ENCODE measurements around the gene DHFR. TPM values are rescaled to one million over a fixed set of nuclear protein-coding genes. Genes with fewer than 3 reads are reported as not detected.

DHFR gene
- total RNA-seq, 4 donors from 2014 or later: 5.6 to 12.8 (median 11.5) TPM

- no peak overlapping the region for H3K4me3 ChIP-seq (replicated peaks in 1 of 3)
- H3K27ac ChIP-seq: no peak overlapping the region
- WGBS, 2 donors: 91 to 96% methylated on average over 1 of the region's 1 CpG
- H3K4me1 ChIP-seq: no peaks in the 10 kb centered on the region
- no peak for TF ChIP-seq POLR2A (IDR thresholded peaks at IDR 0.05)
- no peak for TF ChIP-seq CTCF (IDR thresholded peaks at IDR 0.05)
- no peaks in the 10 kb centered on the region for H3K27me3 ChIP-seq
- DNase-seq: no peak
- no peaks in the 10 kb centered on the region for H3K36me3 ChIP-seq
- no peaks in the 10 kb centered on the region for H3K9me3 ChIP-seq
- intact Hi-C loops (cut with DNase I): no loop called here
These were observed 35.7 kb downstream of the DHFR start for GRCh38 chr5:80619086-80619485.

GRCh38 chr5:80618438-80618837 is 36.3 kb downstream of the DHFR start:
- Histone ChIP-seq H3K27ac (no peak overlapping the region), H3K4me3 (replicated peaks in 1 of 3) (no peak overlapping the region), H3K9me3 (no peaks in the 10 kb centered on the region), H3K36me3 (no peaks in the 10 kb centered on the region), H3K4me1 (no peaks in the 10 kb centered on the region), H3K27me3 (no peaks in the 10 kb centered on the region)
- DNase-seq: no peak
- WGBS, 2 donors: 95 to 99% methylated on average over 4 of the region's 4 CpGs
- no peak for TF ChIP-seq CTCF (IDR thresholded peaks at IDR 0.05)
- TF ChIP-seq POLR2A (IDR thresholded peaks at IDR 0.05): no peak
- intact Hi-C loops (cut with DNase I): no loop called here

- Histone ChIP-seq H3K27me3 (no peaks in the 10 kb centered on the region), H3K27ac (no peak overlapping the region), H3K4me3 (replicated peaks in 1 of 3) (no peak overlapping the region), H3K9me3 (no peaks in the 10 kb centered on the region), H3K36me3 (no peaks in the 10 kb centered on the region), H3K4me1 (no peaks in the 10 kb centered on the region)
- WGBS, 2 donors: 73 to 79% methylated on average over 16 to 17 of the region's 17 CpGs
- TF ChIP-seq CTCF (IDR thresholded peaks at IDR 0.05) (no peak), POLR2A (IDR thresholded peaks at IDR 0.05) (no peak)
- intact Hi-C loops (cut with DNase I): no loop called here
- no peak for DNase-seq
These were observed 39.4 kb downstream of the DHFR start for GRCh38 chr5:80615266-80615914.

GRCh38 chr5:80609692-80610091 is 45.1 kb downstream of the DHFR start:
- no peak for TF ChIP-seq POLR2A (IDR thresholded peaks at IDR 0.05)
- Histone ChIP-seq H3K9me3 (no peaks in the 10 kb centered on the region), H3K4me3 (replicated peaks in 1 of 3) (no peak overlapping the region), H3K36me3 (no peaks in the 10 kb centered on the region), H3K4me1 (no peaks in the 10 kb centered on the region), H3K27me3 (no peaks in the 10 kb centered on the region), H3K27ac (no peak overlapping the region)
- intact Hi-C loops (cut with DNase I): no loop called here
- no peak for DNase-seq
- 73 to 79% methylated on average over 1 of the region's 1 CpG for WGBS, 2 donors

- TF ChIP-seq CTCF (IDR thresholded peaks at IDR 0.05) (no peak), POLR2A (IDR thresholded peaks at IDR 0.05) (no peak)
- Histone ChIP-seq H3K4me3 (replicated peaks in 1 of 3) (no peak overlapping the region), H3K27me3 (no peaks in the 10 kb centered on the region), H3K27ac (no peak overlapping the region), H3K9me3 (no peaks in the 10 kb centered on the region), H3K4me1 (no peaks in the 10 kb centered on the region), H3K36me3 (no peaks in the 10 kb centered on the region)
- intact Hi-C loops (cut with DNase I): no loop called here
- no peak for DNase-seq
- 95 to 100% methylated on average over 1 of the region's 1 CpG for WGBS, 2 donors
These were observed 46.1 kb downstream of the DHFR start for GRCh38 chr5:80608731-80609130.

Data from thyroid gland (tissue), 4 donors.